ENCODE measurements around the gene PRTN3. TPM values are rescaled to one million over a fixed set of nuclear protein-coding genes. Genes with fewer than 3 reads are reported as not detected.

The PRTN3 gene
- total RNA-seq, 6 experiments from 2014 or later: 2.3 to 2.9 TPM; not detected in 4

DNA sequence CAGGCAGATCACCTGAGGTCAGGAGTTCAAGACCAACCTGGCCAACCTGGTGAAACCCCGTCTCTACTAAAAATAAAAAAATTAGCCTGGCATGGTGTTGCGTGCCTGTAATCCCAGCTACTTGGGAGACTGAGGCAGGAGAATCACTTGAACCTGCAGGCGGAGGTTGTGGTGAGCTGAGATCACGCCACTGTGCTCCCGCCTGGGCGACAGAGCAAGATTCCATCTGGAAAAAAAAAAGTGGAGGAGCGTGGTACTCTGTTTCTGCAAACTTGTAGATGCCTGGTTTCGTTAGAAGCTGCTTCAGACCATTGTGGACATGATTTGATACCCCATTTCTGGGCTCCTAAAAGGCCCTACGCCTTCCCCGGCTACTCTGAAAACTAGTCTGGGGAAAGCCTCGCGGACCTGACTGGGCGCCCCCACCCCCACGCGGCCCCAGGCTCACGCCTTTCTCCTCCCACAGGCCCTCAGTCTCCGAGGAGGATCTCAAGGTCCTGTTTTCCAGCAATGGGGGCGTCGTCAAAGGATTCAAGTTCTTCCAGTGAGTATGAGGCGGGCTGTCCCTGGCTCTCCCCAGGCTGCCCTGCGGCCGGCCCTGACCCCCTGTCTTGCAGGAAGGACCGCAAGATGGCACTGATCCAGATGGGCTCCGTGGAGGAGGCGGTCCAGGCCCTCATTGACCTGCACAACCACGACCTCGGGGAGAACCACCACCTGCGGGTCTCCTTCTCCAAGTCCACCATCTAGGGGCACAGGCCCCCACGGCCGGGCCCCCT is 30.5 kb upstream of the PRTN3 start:
- intact Hi-C loops (cut with DNase I): no loop called here
- 76% methylated on average over 9 of the region's 30 CpGs for WGBS (ENCODE audit: insufficient coverage, low coverage, low lambda C conversion rate, missing lambda C conversion rate)
- DNase-seq: no peak

GRCh38 chr19:810883-811489 is 29.8 kb upstream of the PRTN3 start:
- Histone ChIP-seq H3K4me3 (no peak overlapping the region), H3K27me3 (no peaks in the 10 kb centered on the region), H3K36me3 (peaks cover 29 to 64% (median 44%) of the 10 kb centered on the region in 4 donors), H3K27ac (no peak overlapping the region), H3K4me1 (no peaks in the 10 kb centered on the region), H3K9me3 (no peaks in the 10 kb centered on the region)
- intact Hi-C loops (cut with DNase I): no loop called here
- DNase-seq: no peak
- TF ChIP-seq, protein P1, sequence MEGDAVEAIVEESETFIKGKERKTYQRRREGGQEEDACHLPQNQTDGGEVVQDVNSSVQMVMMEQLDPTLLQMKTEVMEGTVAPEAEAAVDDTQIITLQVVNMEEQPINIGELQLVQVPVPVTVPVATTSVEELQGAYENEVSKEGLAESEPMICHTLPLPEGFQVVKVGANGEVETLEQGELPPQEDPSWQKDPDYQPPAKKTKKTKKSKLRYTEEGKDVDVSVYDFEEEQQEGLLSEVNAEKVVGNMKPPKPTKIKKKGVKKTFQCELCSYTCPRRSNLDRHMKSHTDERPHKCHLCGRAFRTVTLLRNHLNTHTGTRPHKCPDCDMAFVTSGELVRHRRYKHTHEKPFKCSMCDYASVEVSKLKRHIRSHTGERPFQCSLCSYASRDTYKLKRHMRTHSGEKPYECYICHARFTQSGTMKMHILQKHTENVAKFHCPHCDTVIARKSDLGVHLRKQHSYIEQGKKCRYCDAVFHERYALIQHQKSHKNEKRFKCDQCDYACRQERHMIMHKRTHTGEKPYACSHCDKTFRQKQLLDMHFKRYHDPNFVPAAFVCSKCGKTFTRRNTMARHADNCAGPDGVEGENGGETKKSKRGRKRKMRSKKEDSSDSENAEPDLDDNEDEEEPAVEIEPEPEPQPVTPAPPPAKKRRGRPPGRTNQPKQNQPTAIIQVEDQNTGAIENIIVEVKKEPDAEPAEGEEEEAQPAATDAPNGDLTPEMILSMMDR (IDR thresholded peaks at IDR 0.05): no peak
- TF ChIP-seq POLR2A (IDR thresholded peaks at IDR 0.05): no peak
- ATAC-seq: peak in 1 of 4 donors; percentile 4
- 81% methylated on average over 9 of the region's 25 CpGs for WGBS (ENCODE audit: insufficient coverage, low coverage, low lambda C conversion rate, missing lambda C conversion rate)

More for the DNA sequence above, 30.5 kb upstream of the PRTN3 start:
- Histone ChIP-seq H3K4me1 (no peaks in the 10 kb centered on the region), H3K27me3 (no peaks in the 10 kb centered on the region), H3K36me3 (peaks cover 34 to 71% (median 50%) of the 10 kb centered on the region in 4 donors), H3K27ac (no peak overlapping the region), H3K4me3 (no peak overlapping the region), H3K9me3 (no peaks in the 10 kb centered on the region)
- TF ChIP-seq POLR2A (IDR thresholded peaks at IDR 0.05): no peak
- TF ChIP-seq, protein P1 (IDR thresholded peaks at IDR 0.05): no peak
- no peak for ATAC-seq

- no peak for DNase-seq
Measured at GRCh38 chr19:811506-812048, 29.2 kb upstream of the PRTN3 start.

DNA sequence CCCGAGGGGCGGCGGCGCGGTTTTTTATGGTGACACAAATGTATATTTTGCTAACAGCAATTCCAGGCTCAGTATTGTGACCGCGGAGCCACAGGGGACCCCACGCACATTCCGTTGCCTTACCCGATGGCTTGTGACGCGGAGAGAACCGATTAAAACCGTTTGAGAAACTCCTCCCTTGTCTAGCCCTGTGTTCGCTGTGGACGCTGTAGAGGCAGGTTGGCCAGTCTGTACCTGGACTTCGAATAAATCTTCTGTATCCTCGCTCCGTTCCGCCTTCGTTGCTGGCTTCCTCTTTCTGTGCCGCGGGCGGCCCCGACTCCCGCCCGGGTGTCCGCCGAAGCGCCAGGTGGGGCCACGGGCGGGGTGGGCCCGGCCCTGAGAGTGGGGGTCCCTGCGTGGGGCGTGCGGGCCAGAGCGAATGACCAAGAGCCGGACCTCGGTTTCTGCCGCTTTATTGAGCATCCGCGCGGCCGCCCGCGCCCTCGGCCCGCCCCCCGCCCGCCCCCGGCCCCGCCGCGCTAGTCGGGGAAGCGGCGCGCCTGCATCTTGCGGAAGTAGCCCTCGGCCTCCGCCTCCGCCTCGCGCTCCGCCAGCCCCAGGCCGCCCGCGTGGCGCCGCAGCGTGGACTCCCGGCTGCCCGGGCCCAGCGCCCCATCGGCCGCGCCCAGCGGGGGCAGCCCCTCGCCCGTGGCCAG is 28.6 kb upstream of the PRTN3 start:
- Histone ChIP-seq H3K4me3 (no peak overlapping the region), H3K27ac (no peak overlapping the region), H3K27me3 (no peaks in the 10 kb centered on the region), H3K36me3 (peaks cover 24 to 51% (median 32%) of the 10 kb centered on the region in 4 donors), H3K9me3 (no peaks in the 10 kb centered on the region), H3K4me1 (no peaks in the 10 kb centered on the region)
- no peak for DNase-seq
- TF ChIP-seq, protein P1 (IDR thresholded peaks at IDR 0.05): no peak
- TF ChIP-seq POLR2A (IDR thresholded peaks at IDR 0.05): no peak
- intact Hi-C loops (cut with DNase I): no loop called here
- ATAC-seq: no peak
- 88% methylated on average over 11 of the region's 80 CpGs for WGBS (ENCODE audit: insufficient coverage, low coverage, low lambda C conversion rate, missing lambda C conversion rate)

More at GRCh38 chr19:811506-812048, 29.2 kb upstream of the PRTN3 start:
- 90% methylated on average over 12 of the region's 20 CpGs for WGBS (ENCODE audit: insufficient coverage, low coverage, low lambda C conversion rate, missing lambda C conversion rate)
- no peaks in the 10 kb centered on the region for H3K4me1 ChIP-seq
- intact Hi-C loops (cut with DNase I): no loop called here
- peaks cover 24 to 58% (median 38%) of the 10 kb centered on the region in 4 donors for H3K36me3 ChIP-seq
- H3K27me3 ChIP-seq: no peaks in the 10 kb centered on the region
- no peak for ATAC-seq
- H3K9me3 ChIP-seq: no peaks in the 10 kb centered on the region
- no peak overlapping the region for H3K27ac ChIP-seq
- H3K4me3 ChIP-seq: no peak overlapping the region
- TF ChIP-seq POLR2A (IDR thresholded peaks at IDR 0.05): no peak
- TF ChIP-seq, protein P1 (IDR thresholded peaks at IDR 0.05): no peak
